Nephron (organoid): ENCODE results near the gene PRCD.
"Not testable (repeated sequence)": the region's sequence is repeated elsewhere in the genome, so short reads cannot be mapped to it uniquely, and the experiment has no call there.

Experiments used
- H3K27ac Mint-ChIP-seq, 3 experiments: 2 replicates each; pipeline ENCODE4 v1.8.0; 2020; ENCODE audit warnings: mixed read lengths in 3 of 3, mild to moderate bottlenecking in 2 of 3, moderate library complexity in 1 of 3
- H3K27me3 Mint-ChIP-seq: 2 replicates; pipeline ENCODE4 v1.8.0; 2021; ENCODE audit warnings: low read depth, mild to moderate bottlenecking, moderate library complexity, mixed read lengths
- H3K36me3 Mint-ChIP-seq: 2 replicates; pipeline ENCODE4 v1.8.0; 2020; ENCODE audit warnings: low read depth, mixed read lengths
- H3K4me1 Mint-ChIP-seq: 2 replicates; pipeline ENCODE4 v1.8.0; 2020; ENCODE audit warnings: mixed read lengths
- H3K4me3 Mint-ChIP-seq, 3 experiments: 2 replicates each; pipeline ENCODE4 v1.8.0; 2020; ENCODE audit warnings: mild to moderate bottlenecking in 3 of 3, mixed read lengths in 3 of 3, moderate library complexity in 2 of 3
- H3K9me3 Mint-ChIP-seq: 2 replicates; pipeline ENCODE4 v1.8.0; 2020; ENCODE audit warnings: mixed read lengths
- TF ChIP-seq, protein P1 (sequence below), 3 experiments: fragments of 200-600 bp; sonication (generic); IDR thresholded peaks; one replicate each; pipeline ENCODE4 v1.5.0; 2021; ENCODE audit warnings: antibody characterized with exemption in 3 of 3; ENCODE audit not compliant: unreplicated experiment in 3 of 3

Gene PRCD

DNA sequence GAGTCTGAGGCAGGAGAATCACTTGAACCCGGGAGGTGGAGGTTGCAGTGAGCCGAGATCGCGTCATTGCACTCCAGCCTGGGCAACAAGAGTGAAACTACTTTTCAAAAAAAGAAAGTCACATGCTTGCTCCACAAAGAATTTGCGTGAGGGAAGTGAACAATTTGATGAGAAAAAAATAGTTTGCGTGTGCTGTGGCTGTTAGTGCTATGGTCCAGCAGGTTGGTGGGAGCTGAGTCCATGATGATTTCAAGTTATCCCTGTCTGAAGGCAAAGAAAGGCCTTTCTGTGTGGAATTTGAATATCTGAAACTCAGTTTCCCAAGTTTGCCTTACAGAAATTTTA lies 21.0 kb downstream of the PRCD start:
- Mint-ChIP-seq H3K36me3 (peaks cover 41% of the 10 kb centered on the region), H3K9me3 (no peaks in the 10 kb centered on the region), H3K4me1 (peaks cover 51% of the 10 kb centered on the region), H3K27me3 (no peaks in the 10 kb centered on the region), H3K27ac (no peak overlapping the region), H3K4me3 (no peak overlapping the region)
- TF ChIP-seq, protein P1, sequence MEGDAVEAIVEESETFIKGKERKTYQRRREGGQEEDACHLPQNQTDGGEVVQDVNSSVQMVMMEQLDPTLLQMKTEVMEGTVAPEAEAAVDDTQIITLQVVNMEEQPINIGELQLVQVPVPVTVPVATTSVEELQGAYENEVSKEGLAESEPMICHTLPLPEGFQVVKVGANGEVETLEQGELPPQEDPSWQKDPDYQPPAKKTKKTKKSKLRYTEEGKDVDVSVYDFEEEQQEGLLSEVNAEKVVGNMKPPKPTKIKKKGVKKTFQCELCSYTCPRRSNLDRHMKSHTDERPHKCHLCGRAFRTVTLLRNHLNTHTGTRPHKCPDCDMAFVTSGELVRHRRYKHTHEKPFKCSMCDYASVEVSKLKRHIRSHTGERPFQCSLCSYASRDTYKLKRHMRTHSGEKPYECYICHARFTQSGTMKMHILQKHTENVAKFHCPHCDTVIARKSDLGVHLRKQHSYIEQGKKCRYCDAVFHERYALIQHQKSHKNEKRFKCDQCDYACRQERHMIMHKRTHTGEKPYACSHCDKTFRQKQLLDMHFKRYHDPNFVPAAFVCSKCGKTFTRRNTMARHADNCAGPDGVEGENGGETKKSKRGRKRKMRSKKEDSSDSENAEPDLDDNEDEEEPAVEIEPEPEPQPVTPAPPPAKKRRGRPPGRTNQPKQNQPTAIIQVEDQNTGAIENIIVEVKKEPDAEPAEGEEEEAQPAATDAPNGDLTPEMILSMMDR (IDR thresholded peaks at IDR 0.05; ENCODE audit: unreplicated experiment in 3 of 3) = no peak

DNA sequence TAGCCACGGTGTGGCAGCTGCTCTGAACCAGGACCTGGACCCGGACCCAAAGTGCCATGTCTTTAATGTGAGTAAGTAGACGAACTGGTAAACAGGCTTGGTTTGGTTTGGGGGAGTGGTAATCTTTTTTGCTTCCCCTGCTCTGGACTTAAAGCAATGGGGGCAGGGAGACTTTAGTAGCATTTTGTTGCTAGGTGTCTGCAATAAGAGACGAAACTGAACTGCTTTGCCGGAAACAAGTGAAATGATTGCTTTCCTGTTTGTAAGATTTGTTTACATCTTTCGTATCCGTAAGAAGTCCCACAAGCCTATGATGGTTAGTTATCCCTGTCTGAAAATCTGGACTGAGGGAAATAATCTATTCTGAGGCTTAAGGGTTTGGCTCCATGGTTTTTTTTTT lies 21.5 kb downstream of the PRCD start:
- no peak overlapping the region for H3K27ac Mint-ChIP-seq
- no peaks in the 10 kb centered on the region for H3K27me3 Mint-ChIP-seq
- peak overlapping the region in 2 of 3 experiments; percentile 47 to 54 for H3K4me3 Mint-ChIP-seq
- H3K4me1 Mint-ChIP-seq = peaks cover 51% of the 10 kb centered on the region
- TF ChIP-seq, protein P1 (IDR thresholded peaks at IDR 0.05; ENCODE audit: unreplicated experiment in 3 of 3) = no peak
- H3K36me3 Mint-ChIP-seq = peaks cover 46% of the 10 kb centered on the region
- no peaks in the 10 kb centered on the region for H3K9me3 Mint-ChIP-seq

DNA sequence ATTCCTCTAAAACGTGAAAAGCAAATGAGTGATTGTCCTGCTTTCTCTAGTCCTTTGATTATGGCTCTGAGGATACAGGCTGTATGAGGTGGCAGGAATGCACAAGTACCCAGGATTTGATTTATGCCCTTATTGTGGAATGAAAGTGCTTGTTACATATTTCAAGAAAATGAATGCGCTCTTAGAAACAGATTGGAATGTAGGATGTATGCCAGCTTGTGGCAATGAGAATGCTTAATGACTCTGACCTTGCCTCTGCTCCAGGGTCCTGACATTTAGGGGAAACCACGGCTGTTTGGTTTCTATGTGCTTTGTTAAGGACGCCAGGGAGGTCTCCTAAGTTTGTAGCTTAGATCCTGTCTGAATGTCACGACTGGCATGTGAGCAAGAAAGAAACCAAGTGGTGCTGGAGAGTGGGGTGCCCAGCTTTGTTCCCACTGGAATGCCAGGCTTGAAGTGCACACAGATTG lies 22.0 kb downstream of the PRCD start:
- Mint-ChIP-seq H3K36me3 (peaks cover 46% of the 10 kb centered on the region), H3K4me3 (peak overlapping the region in 2 of 3 experiments; percentile 47 to 54), H3K4me1 (peaks cover 51% of the 10 kb centered on the region), H3K27ac (no peak overlapping the region), H3K9me3 (no peaks in the 10 kb centered on the region), H3K27me3 (no peaks in the 10 kb centered on the region)
- TF ChIP-seq, protein P1 (IDR thresholded peaks at IDR 0.05; ENCODE audit: unreplicated experiment in 3 of 3) = no peak

DNA sequence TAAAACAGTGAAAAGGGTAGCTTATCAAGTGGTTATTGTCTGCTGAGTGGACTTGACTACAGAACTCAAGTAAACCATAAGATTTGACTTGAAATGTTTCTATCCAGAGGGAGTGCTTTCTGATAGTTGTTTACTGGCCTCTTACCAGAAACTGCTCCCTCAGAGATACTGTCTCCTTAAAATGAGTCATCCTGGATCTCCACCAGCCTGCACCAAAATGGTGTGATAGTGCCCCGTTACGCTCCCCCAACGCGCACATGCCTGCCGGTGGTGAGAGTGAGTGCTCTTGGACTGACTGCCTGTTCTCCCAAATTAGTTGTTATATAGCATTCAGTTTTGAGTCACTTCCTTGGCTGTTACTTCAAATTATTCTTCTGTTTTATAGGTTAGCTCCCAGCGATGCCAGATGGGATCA lies 22.9 kb downstream of the PRCD start:
- TF ChIP-seq, protein P1 (IDR thresholded peaks at IDR 0.05; ENCODE audit: unreplicated experiment in 3 of 3) = no peak
- no peaks in the 10 kb centered on the region for H3K27me3 Mint-ChIP-seq
- H3K4me1 Mint-ChIP-seq = peaks cover 43% of the 10 kb centered on the region
- H3K36me3 Mint-ChIP-seq = peaks cover 46% of the 10 kb centered on the region
- peak overlapping the region in 2 of 3 experiments; percentile 62 to 69 for H3K27ac Mint-ChIP-seq
- H3K4me3 Mint-ChIP-seq = peak overlapping the region in 2 of 3 experiments; percentile 26 to 53
- no peaks in the 10 kb centered on the region for H3K9me3 Mint-ChIP-seq

DNA sequence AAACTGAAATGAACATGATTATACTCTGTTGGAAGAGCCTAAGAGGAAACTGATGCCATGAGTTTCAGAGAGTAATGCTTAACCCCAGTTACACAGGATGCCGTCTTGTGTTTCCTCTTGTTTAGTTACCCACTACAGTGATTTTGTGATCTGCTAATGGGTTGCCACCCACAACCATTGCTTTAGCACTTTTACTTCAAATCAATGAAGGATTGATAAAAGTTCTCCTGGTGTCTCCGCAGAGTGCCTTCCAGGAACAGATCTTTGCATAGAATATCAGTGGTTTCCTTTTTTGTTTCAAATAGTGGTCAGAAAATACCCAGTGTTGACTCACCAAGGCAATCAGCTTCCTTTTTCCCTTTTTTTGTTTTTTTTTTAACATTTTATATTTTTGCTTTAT lies 23.5 kb downstream of the PRCD start:
- H3K4me3 Mint-ChIP-seq, H3K9me3 Mint-ChIP-seq, H3K27me3 Mint-ChIP-seq, H3K27ac Mint-ChIP-seq: not testable (repeated sequence)
- Mint-ChIP-seq H3K36me3 (peaks cover 46% of the 10 kb centered on the region), H3K4me1 (peaks cover 37% of the 10 kb centered on the region)

DNA sequence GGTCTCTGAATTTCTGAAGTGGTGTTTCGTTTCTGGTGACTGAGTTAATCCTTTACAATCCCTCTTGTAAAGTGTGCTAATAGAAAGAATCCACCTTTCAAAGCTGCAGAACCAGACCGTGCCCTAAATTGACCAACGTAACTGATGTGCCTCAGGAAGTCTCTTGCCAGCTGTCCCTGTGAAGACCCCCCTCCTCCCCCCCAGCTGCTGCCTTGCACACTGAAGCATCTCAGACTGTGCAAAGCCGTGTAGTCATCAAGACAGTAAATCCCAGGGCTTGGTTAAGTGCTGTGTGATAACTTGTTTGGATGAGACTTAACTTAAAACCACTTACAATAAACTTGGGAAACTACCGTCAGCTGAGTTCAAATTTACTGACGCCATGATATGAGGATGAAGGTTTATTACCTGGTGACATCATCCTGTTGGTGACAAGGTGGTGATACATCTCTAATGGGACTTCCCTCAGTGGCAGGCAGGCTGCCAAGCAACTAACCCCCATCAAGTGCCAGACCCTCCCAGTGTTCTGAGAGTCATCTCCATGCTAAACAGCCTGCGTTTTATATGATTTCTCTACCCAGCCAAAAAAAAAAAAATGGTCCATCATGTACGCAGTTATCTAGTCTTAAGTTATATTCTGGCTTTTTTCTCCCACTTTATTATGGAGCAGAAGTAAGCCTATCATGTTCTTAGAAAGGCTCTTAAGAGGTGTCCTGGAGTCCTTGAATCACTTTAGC lies 25.3 kb downstream of the PRCD start:
- not testable (repeated sequence) for H3K9me3 Mint-ChIP-seq, H3K27ac Mint-ChIP-seq, H3K27me3 Mint-ChIP-seq, H3K4me3 Mint-ChIP-seq
- Mint-ChIP-seq H3K4me1 (peaks cover 19% of the 10 kb centered on the region), H3K36me3 (peaks cover 37% of the 10 kb centered on the region)
